Endometrial microvascular endothelial cells (primary cell): ENCODE data around the gene SPOP. TPM values are rescaled to one million over a fixed set of nuclear protein-coding genes. Genes with fewer than 3 reads are reported as not detected.
"Not testable (repeated sequence)": the region's sequence is repeated elsewhere in the genome, so short reads cannot be mapped to it uniquely, and the experiment has no call there.

Experiments
- in situ Hi-C: cut with HindIII; loops from 2 replicates; pipeline ENCODE4 v1.10.0; 2017; ENCODE audit warnings: low sequenced_read_pairs, low pct_unique_long_range_greater_than_20kb; ENCODE audit errors: inconsistent ontology term
- total RNA-seq: library from RNA; depleted of rRNA; stranded (reverse); fragments of >200 nt; gene quantifications from one replicate; pipeline ENCODE4 v1.2.3, GENCODE V29; 2015; ENCODE audit errors: inconsistent ontology term

Gene SPOP
- total RNA-seq, 1 donor from 2014 or later = 61.5 TPM

DNA sequence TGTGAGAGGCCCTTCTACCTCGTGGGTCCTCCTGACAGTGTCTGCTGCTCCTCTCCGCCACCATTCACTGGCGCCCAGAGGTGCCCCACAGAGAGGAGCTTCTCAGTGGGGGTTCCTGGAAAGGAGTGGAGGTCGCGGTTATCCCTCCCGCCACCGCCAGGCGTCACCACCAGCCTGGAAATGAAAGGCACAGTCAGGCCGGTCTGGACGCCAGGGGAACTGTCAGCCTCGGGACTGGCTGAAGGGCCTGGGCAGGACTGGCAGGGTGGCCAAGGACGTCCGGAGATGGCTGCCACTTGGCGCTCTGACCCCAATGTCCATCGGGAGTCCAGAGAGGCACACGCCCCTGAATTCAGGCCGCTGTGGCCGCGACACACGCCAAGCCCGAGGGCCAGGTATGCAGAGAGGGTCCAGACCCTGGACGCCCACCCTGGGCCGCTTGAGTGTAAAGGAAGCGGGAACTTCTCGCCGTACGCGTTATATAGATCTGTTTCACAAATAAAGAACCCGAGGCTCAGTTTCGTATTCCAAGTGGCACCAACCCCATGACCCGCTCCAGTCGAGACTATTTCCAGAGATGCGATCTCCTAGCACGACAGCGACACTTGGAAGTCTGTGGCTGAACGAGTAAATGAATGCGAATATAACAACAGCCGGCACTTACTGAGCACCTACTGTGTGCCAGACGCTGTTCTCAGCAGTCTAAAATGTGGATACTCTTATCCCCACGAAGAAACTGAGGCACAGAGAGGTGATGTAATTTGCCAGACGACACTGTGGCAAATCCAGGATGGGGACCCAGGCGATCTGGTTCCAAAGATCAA lies 109.8 kb downstream of the SPOP start:
- in situ Hi-C loops = no loop called here

DNA sequence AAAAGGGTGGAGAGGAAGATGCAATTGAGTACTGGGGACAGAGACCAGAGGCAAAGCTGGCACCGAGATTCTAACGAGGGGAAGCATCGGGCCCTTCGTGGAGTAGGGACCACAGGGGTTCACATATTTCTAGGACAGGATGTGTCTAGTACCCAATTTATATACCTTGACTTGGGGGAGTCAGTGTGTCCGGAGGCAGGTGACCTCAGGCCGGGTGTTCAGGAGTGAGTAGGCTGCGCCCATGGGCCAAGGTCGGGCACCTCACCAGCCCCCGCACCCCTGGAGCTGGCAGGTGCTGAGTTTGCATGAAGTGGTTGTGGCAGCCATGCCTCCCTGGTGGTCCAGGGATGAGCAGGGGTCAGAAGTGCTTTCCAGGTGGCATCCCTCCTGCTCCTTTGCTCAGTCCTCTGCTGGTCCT lies 110.8 kb downstream of the SPOP start:
- in situ Hi-C loops = no loop called here

DNA sequence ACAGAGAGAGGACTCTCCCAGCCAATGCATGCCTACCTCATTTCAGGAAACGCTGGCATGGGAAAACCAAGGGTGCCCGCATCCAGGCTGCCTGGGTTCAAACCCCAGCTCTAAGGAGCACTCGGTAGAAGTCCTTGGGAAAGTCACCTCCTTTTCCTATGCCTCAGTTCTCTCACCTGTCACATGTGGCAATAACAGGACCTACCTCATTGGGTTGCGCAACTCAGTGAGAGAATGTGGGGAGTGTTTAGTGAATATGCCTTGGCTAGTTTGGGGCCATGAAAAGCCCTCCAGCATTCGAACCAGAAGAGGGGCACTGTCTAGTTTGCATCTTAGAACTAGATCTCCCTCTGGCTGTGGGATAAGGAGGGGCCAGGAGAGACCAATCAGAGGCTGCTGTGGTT lies 111.2 kb downstream of the SPOP start:
- in situ Hi-C loops = no loop called here

DNA sequence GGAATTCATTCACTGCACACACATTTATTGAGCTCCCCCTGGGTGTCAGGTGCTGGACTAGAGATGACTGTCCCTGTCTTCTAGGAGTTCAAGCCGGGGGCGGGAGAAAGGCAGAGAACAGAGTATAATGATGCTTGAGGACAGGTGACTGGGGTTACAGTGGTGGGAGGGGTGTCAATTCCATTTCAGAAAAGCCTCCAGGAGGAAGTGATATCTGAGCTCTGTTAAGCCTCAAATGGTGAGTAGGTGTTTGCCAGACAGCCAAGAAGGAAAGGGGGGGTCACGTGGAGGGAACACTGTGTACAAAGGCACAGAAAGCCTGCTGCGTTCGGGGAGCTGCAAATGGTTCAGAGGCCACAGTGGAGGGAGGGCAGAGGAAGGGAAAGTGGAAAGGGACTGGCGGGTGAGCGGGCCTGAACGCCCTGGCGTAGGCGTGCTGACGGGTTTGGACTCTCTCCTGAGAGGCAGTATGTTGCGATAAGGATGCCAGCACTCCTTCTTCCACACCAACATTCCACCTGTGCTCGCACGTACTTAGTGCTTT lies 111.9 kb downstream of the SPOP start:
- in situ Hi-C loops = no loop called here

- in situ Hi-C loops = no loop called here
These were observed 113.3 kb downstream of the SPOP start for GRCh38 chr17:49564638-49565037.

- in situ Hi-C loops = no loop called here
These were observed 120.4 kb downstream of the SPOP start for GRCh38 chr17:49557312-49558024.

DNA sequence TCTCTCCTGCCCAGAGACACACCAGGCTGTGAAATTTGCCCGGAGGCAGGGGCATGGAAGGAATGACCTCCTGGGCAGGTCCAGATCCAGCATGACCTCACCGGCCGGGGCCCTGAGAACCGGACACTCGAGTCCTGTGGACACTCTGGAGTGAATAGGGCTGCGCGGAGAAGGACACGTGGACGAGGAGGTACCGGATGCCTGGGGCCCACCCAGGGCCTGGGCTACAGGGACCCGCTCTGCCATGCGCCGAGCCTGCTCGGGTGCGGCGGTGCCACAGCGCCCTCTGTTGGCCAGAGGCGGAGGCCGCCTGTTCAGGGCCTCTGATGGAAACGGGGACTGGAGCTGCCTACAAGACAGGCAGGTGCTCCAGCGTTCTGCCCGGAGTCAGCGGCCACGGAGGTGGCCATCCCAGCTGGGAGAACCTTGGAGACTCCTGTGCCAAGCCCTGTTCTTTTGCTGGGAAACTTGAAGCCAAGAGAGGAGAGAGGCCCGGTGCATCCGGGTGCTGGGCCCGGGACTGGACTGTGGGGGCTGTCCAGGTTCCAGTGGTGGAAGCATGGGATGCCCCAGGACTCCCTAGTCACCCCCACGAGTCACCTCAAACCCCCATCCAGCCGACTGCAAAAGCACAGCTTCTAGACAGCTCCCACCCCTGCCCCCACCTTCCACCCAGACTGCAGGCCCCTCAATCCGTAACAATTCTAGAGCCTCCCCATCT lies 121.5 kb downstream of the SPOP start:
- in situ Hi-C loops = no loop called here

GRCh38 chr17:49555495-49556222 lies 122.2 kb downstream of the SPOP start:
- in situ Hi-C loops = no loop called here

GRCh38 chr17:49554694-49555494 lies 123.0 kb downstream of the SPOP start:
- in situ Hi-C loops = no loop called here

- in situ Hi-C loops = no loop called here
These were observed 124.1 kb downstream of the SPOP start for GRCh38 chr17:49553676-49554335.

- in situ Hi-C loops = no loop called here
These were observed 125.7 kb downstream of the SPOP start for GRCh38 chr17:49552070-49552751.

DNA sequence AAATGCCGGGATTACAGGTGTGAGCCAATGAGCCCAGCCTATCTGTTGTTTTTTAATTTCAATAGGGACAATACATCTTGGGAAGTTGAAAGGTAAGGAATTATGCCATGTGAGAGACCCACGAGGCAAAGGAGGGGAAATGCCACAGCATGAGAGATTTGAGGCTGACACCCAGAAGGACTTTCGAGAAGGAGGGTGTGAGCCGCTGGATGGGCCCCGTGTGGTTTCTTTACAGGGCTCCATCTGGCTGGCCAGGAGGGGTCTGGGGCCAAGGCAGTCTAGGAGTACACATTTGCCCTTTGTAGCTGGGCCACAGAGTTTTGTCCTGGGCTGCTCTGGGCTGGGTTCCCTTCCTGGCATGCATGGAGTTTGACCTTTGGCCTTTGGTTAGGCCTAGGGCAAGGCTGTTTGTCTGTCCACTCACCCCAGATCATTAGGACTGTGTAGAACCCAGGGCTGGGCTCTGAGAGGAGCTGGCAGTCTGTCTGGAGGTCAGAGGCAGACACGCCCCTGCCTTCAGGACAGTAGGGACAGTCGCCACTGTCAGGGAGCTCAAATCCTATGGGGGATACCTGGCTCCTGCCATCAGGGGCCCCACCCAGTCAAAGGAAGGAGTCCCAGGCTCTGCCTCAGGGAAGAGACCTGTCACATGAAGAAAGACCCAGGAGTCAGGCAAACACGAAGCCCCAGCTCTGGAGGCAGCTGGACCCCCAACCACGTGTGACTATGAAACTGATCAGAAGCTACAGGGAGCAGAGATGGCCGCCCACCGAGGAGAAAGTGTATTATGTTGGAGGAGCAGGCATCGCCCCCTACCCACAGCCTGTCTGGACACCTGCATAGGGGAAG lies 126.5 kb downstream of the SPOP start:
- in situ Hi-C loops = no loop called here

DNA sequence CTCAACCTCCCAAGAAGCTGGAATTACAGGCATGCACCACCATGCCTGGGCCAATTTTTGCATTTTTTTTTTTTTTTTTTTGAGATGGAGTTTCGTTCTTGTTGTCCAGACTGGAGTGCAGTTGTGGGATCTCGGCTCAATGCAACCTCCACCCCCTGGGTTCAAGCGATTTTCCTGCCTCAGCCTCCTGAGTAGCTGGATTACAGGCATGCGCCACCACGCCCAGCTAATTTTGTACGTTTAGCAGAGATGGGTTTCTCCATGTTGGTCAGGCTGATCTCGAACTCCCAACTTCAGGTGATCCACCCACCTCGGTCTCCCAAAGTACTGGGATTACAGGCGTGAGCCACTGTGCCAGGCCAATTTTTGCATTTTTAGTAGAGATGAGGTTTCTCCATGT lies 127.1 kb downstream of the SPOP start:
- in situ Hi-C loops = not testable (repeated sequence)

GRCh38 chr17:49549691-49550678 lies 127.9 kb downstream of the SPOP start:
- in situ Hi-C loops = no loop called here

- in situ Hi-C loops = no loop called here
These were observed 128.6 kb downstream of the SPOP start for GRCh38 chr17:49549311-49549605.
